Stimulated activated CD8-positive, alpha-beta memory T cell treated with anti-CD3 and anti-CD28 coated beads, Interleukin-7, amount 100 ng/mL, for 48 hours (primary cell): ENCODE data around the gene NR2C2.

Source experiments
- DNase-seq, 2 donors: peaks; one replicate each; pipeline ENCODE4 v3.0.0-alpha.2; 2020; ENCODE audit warnings: low read depth in 1 of 2; ENCODE audit errors: extremely low read depth in 1 of 2

NR2C2 gene

GRCh38 chr3:14921034-14921616, 26.3 kb upstream of the NR2C2 start:
- DNase-seq = peak; percentile 56 to 60

- DNase-seq = no peak
Observed at GRCh38 chr3:14921811-14922705, 25.3 kb upstream of the NR2C2 start.

GRCh38 chr3:14922863-14923262, 24.5 kb upstream of the NR2C2 start:
- no peak for DNase-seq

DNA sequence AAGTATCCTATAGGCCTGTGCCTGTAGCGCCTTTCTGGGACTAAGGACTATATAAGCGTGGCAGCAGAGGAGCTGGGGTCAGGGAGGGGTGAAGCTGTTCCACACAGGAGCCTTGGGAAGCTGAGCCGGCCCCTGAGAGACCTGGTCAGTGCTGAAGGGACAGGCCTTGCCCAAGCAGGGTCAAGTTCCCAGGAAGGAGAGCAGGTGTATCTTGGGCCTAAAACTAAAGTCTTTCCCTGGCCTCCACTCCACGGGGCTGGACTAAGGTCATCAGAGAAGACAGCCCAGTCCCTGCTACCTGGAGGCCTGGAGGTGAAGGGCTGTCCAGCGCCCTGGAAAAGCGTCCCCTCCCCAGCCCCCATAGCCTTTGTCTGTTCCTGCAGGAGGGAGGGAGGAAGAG, 23.9 kb upstream of the NR2C2 start:
- DNase-seq = no peak

DNA sequence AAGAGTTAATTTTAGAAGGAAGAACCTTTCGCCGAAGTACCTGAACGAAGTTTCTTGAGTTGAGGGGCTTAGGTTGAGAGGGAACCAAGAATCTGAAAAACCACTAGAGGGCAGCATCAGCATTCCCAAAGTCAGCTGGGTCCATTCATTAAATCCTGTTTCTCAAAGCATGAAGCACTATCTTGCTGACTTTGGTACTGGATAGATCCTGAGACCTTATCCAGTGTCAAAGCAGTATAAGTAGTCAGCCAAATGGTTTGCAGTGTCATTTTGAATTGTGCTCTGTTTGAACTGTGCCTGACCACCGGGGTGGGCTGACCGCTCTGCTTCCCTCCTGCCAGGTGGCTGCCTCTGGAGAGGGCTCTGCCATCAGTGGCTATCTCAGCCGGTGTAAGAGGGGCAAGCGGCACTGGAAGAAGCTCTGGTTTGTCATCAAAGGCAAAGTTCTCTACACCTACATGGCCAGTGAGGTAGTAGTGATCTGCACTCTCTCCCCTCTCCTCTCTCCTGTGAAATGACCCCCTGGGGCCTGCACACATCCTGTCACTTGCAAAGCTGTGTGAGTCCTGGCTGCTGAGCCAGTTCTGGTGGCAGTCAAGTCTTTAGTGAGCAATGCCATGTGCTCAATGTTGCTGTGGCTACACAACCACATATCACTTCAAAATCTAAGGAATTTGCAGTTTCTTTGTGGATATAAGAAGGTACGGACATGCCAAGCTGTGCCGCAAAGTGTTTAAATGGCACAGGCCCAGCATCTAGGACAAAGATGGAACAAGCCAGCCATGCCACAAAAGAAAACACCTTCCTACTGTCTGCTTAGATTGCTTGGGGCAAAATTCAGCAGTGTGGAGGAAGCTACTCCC, 21.4 kb upstream of the NR2C2 start:
- no peak for DNase-seq

- no peak for DNase-seq
Observed at GRCh38 chr3:14926592-14926991, 20.8 kb upstream of the NR2C2 start.

GRCh38 chr3:14927308-14927707, 20.1 kb upstream of the NR2C2 start:
- DNase-seq = no peak

GRCh38 chr3:14929310-14930074, 17.9 kb upstream of the NR2C2 start:
- DNase-seq = no peak

- DNase-seq = no peak
Observed at GRCh38 chr3:14933820-14934425, 13.5 kb upstream of the NR2C2 start.

- no peak for DNase-seq
Observed at GRCh38 chr3:14935592-14936345, 11.6 kb upstream of the NR2C2 start.

- DNase-seq = no peak
Observed at GRCh38 chr3:14938954-14939353, 8.4 kb upstream of the NR2C2 start.

DNA sequence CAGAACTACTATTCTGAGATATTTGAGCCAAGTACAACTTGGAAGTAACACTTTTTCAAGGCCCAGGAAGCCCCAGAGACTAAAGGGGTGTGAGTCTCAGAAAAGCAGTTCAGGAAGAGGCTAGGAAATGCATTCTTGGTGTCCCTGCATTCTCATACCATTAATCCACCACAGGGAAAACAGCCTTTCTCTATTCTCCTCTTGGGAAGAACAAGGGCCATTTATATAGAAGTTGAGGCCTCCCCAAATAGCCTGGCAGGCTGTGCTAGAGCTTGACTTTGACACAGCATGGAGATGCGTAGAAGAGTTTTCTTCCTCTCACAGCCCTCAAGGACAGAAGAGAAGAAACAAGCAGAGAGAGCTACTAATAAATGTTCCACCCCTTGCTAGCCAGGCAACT, 5.5 kb upstream of the NR2C2 start:
- DNase-seq = no peak

- DNase-seq = no peak
Observed at GRCh38 chr3:14943042-14943441, 4.3 kb upstream of the NR2C2 start.

DNA sequence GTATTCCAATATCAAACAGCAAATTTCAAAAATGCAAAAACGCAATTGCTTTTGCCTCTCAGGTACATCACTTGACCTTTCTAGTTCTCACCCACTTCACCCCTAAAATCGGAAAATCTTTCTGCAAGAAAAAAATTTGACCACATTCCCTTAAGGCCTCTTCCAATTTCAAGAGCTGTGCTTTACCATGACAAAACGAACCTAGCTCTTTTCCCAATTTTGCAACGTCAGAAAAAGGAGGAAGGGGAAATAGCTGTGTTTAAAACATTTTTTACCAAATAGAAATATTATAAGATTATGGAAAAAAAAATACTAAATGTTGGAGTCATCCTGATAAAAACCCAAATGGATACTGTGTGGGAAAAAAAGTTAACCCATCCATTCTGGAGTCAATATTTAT, 1.1 kb upstream of the NR2C2 start:
- DNase-seq = no peak

DNA sequence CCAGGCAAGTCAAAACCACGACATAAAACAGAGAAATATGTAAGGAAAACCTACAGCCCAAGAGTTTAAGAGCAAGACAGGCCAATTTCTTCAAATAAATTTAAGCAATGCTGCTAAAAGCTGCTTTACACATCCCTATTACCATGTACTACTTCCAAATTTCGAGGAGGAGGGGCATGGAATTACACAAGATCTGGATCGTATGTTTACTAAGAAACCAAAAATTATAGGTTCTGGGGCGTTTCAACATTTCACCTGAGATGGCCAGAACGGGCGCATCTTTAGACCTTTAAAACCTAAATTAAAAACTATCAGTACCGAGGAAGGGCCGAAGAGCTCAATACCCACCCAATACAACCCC, 664 bp upstream of the NR2C2 start:
- no peak for DNase-seq

DNA sequence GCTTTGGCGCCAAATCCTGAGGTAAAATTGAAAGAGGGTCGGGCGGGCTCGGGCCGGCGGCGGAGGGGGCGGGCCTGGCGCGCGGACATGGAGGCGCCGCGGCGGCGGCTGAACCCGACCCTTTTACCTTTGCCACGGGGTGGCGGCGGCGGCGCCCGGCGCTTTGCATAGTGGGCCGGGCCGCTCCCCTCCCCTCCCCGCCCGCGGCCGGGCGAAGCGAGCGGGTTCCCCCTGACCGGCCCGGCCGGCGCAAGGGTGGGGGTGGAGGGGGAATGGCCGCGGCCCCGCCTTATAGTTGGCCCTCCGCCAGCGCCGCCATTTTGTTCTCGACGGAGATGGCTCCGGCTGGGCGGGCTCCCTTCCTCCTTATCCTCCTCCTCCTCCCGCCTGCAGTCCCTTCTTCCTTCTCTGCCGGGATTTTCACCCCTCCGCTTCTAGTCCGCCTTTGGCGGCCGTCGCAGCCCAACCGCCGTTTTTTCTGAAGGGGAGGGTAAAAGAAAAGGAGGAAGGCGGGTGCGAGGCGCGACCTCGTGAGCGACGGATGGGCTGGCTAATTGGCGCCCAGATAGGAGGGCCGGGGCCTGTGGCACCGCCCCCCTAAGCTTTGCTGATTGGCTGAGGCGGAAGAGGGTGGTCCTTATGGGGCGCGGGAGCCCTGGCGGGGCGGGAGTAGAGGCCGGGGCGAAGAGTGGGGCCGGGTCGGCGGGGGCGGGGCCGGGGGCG, 664 bp downstream of the NR2C2 start:
- peak; percentile 89 to 90 for DNase-seq

GRCh38 chr3:14948609-14949038, 1.2 kb downstream of the NR2C2 start:
- no peak for DNase-seq

GRCh38 chr3:14949126-14949525, 1.7 kb downstream of the NR2C2 start:
- DNase-seq = no peak

DNA sequence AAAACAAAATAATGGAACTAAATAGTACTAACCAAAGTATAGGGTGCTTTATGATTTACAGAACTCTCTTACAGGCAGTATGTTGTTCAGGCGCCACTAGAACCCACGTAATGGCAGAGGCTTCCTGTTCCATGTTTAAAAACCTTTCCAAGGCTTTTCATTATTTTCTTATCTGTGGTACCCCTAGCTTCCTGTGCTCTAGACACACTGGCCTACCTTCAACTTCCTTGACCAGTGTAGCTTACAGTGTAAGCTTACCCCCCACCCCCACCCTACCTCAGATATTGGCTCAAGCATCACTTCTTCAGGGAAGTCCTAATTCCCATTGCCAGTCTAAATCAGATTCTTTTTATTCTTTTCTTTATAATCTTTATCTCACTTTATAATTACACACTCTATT, 2.9 kb downstream of the NR2C2 start:
- no peak for DNase-seq
